Measurements from ENCODE around the gene IQCH.

Gene IQCH

GRCh38 chr15:67521783-67522568 lies 267.4 kb downstream of the IQCH start:
- no peak for DNase-seq (ENCODE audit: low read depth in 1 of 2, low spot score in 1 of 2)

- no peak for DNase-seq (ENCODE audit: low read depth in 1 of 2, low spot score in 1 of 2)
These were observed 268.7 kb downstream of the IQCH start for GRCh38 chr15:67523330-67523729.

GRCh38 chr15:67524235-67524634 lies 269.6 kb downstream of the IQCH start:
- no peak for DNase-seq (ENCODE audit: low read depth in 1 of 2, low spot score in 1 of 2)

- no peak for DNase-seq (ENCODE audit: low read depth in 1 of 2, low spot score in 1 of 2)
These were observed 273.9 kb downstream of the IQCH start for GRCh38 chr15:67528513-67528912.

GRCh38 chr15:67531379-67531914 lies 276.9 kb downstream of the IQCH start:
- no peak for DNase-seq (ENCODE audit: low read depth in 1 of 2, low spot score in 1 of 2)

GRCh38 chr15:67533873-67534272 lies 279.3 kb downstream of the IQCH start:
- no peak for DNase-seq (ENCODE audit: low read depth in 1 of 2, low spot score in 1 of 2)

- no peak for DNase-seq (ENCODE audit: low read depth in 1 of 2, low spot score in 1 of 2)
These were observed 279.8 kb downstream of the IQCH start for GRCh38 chr15:67534360-67534759.

GRCh38 chr15:67537771-67538170 lies 283.2 kb downstream of the IQCH start:
- DNase-seq (ENCODE audit: low read depth in 1 of 2, low spot score in 1 of 2) = no peak

- DNase-seq (ENCODE audit: low read depth in 1 of 2, low spot score in 1 of 2) = peak; percentile 56 to 76
These were observed 288.1 kb downstream of the IQCH start, which contains the start of gene MAP2K5 for GRCh38 chr15:67542420-67543347. MAP2K5 (plus strand) TSS chr15:67542703; CDS start chr15:67543336, 633 bp downstream.

- no peak for DNase-seq (ENCODE audit: low read depth in 1 of 2, low spot score in 1 of 2)
These were observed 288.7 kb downstream of the IQCH start for GRCh38 chr15:67543348-67543718.

- no peak for DNase-seq (ENCODE audit: low read depth in 1 of 2, low spot score in 1 of 2)
These were observed 289.9 kb downstream of the IQCH start for GRCh38 chr15:67544475-67544874.

GRCh38 chr15:67545864-67546263 lies 291.3 kb downstream of the IQCH start:
- no peak for DNase-seq (ENCODE audit: low read depth in 1 of 2, low spot score in 1 of 2)

- DNase-seq (ENCODE audit: low read depth in 1 of 2, low spot score in 1 of 2) = no peak
These were observed 292.5 kb downstream of the IQCH start for GRCh38 chr15:67547064-67547463.

- no peak for DNase-seq (ENCODE audit: low read depth in 1 of 2, low spot score in 1 of 2)
These were observed 293.2 kb downstream of the IQCH start for GRCh38 chr15:67547836-67548235.

- DNase-seq (ENCODE audit: low read depth in 1 of 2, low spot score in 1 of 2) = no peak
These were observed 293.8 kb downstream of the IQCH start for GRCh38 chr15:67548236-67548852.

GRCh38 chr15:67548862-67549651 lies 294.5 kb downstream of the IQCH start:
- no peak for DNase-seq (ENCODE audit: low read depth in 1 of 2, low spot score in 1 of 2)

- no peak for DNase-seq (ENCODE audit: low read depth in 1 of 2, low spot score in 1 of 2)
These were observed 295.1 kb downstream of the IQCH start for GRCh38 chr15:67549736-67550135.

- DNase-seq (ENCODE audit: low read depth in 1 of 2, low spot score in 1 of 2) = no peak
These were observed 295.9 kb downstream of the IQCH start for GRCh38 chr15:67550522-67550921.

GRCh38 chr15:67551207-67551743 lies 296.7 kb downstream of the IQCH start:
- no peak for DNase-seq (ENCODE audit: low read depth in 1 of 2, low spot score in 1 of 2)
